Neural cell (in vitro differentiated cells): ENCODE results near the gene BICD1. TPM values are rescaled to one million over a fixed set of nuclear protein-coding genes. Genes with fewer than 3 reads are reported as not detected.

Source experiments
- H2AFZ ChIP-seq: fragments of 200-600, 300-800 bp; sonication (generic), shearing (Covaris generic); 2 replicates; pipeline ENCODE4 v1.6.0; 2014; ENCODE audit warnings: low read depth, mild to moderate bottlenecking, antibody characterized with exemption, low read length, moderate library complexity
- H3F3A ChIP-seq: fragments of 200-600 bp; shearing (Covaris generic); 2 replicates; pipeline ENCODE4 v1.6.1; 2016; ENCODE audit warnings: mild to moderate bottlenecking, moderate library complexity, mixed read lengths, antibody characterized with exemption, low read length; ENCODE audit not compliant: insufficient read depth, poor library complexity, severe bottlenecking
- H3K27ac ChIP-seq: fragments of 200-600, 300-800 bp; sonication (generic), shearing (Covaris generic); 2 replicates; pipeline ENCODE4 v1.5.1; 2014; ENCODE audit warnings: mild to moderate bottlenecking, low read length, moderate library complexity
- H3K27me3 ChIP-seq: fragments of 300-800, 200-600 bp; sonication (generic), shearing (Covaris generic); 2 replicates; pipeline ENCODE4 v1.6.0; 2014; ENCODE audit warnings: mild to moderate bottlenecking, low read depth, low read length, moderate library complexity; ENCODE audit not compliant: insufficient read depth
- H3K36me3 ChIP-seq: fragments of 300-800, 200-600 bp; sonication (generic), shearing (Covaris generic); 2 replicates; pipeline ENCODE4 v1.5.1; 2014; ENCODE audit warnings: mild to moderate bottlenecking, antibody characterized with exemption, low read length, moderate library complexity; ENCODE audit not compliant: insufficient read depth
- H3K4me2 ChIP-seq: fragments of 300-800, 200-600 bp; sonication (generic), shearing (Covaris generic); 2 replicates; pipeline ENCODE4 v1.6.0; 2014; ENCODE audit warnings: mild to moderate bottlenecking, low read length
- H3K4me3 ChIP-seq: fragments of 300-800, 200-600 bp; sonication (generic), shearing (Covaris generic); 2 replicates; pipeline ENCODE4 v1.5.1; 2014; ENCODE audit warnings: mild to moderate bottlenecking, low read length, moderate library complexity
- H3K79me2 ChIP-seq: fragments of 200-600 bp; shearing (Covaris generic); replicated peaks from 2 replicates; pipeline ENCODE4 v1.6.0; 2014; ENCODE audit warnings: mild to moderate bottlenecking, low read length, moderate library complexity; ENCODE audit not compliant: insufficient read depth
- H3K9ac ChIP-seq: fragments of 300-800, 200-600 bp; sonication (generic), shearing (Covaris generic); 2 replicates; pipeline ENCODE4 v1.6.1; 2016; ENCODE audit warnings: mild to moderate bottlenecking, low read length, mixed read lengths
- H3K9me2 ChIP-seq: fragments of 200-600 bp; shearing (Covaris generic); 2 replicates; pipeline ENCODE4 v1.6.1; 2016; ENCODE audit warnings: mild to moderate bottlenecking, low read length, mixed read lengths; ENCODE audit not compliant: insufficient read depth
- H3K9me3 ChIP-seq: fragments of 200-600, 300-800 bp; sonication (generic), shearing (Covaris generic); 2 replicates; pipeline ENCODE4 v1.6.1; 2016; ENCODE audit warnings: mild to moderate bottlenecking, mixed run types, low read length, moderate library complexity, mixed read lengths
- H4K20me1 ChIP-seq: fragments of 200-600 bp; shearing (Covaris generic); 2 replicates; pipeline ENCODE4 v1.6.1; 2016; ENCODE audit warnings: mild to moderate bottlenecking, mixed run types; ENCODE audit not compliant: insufficient read depth
- EP300 ChIP-seq: fragments of 450-650 bp; conservative IDR thresholded peaks from 2 replicates; pipeline ENCODE4 v1.6.1; 2014; ENCODE audit warnings: antibody characterized with exemption, mild to moderate bottlenecking, moderate library complexity; ENCODE audit not compliant: poor library complexity, severe bottlenecking
- EZH2 ChIP-seq: fragments of 200-600, 300-800 bp; shearing (Covaris generic), sonication (generic); IDR thresholded peaks from 2 replicates; pipeline ENCODE4 v1.6.1; 2014; ENCODE audit warnings: antibody characterized with exemption, low read length, borderline replicate concordance, mild to moderate bottlenecking; ENCODE audit not compliant: insufficient read depth, poor library complexity, severe bottlenecking
- MXI1 ChIP-seq: fragments of 450-650 bp; conservative IDR thresholded peaks from 2 replicates; pipeline ENCODE4 v1.6.1; 2014; ENCODE audit warnings: antibody characterized with exemption, mild to moderate bottlenecking; ENCODE audit not compliant: poor library complexity, severe bottlenecking
- POLR2AphosphoS5 ChIP-seq: IDR thresholded peaks from 2 replicates; pipeline ENCODE4 v1.6.1; 2012
- RAD21 ChIP-seq: fragments of 450-650 bp; conservative IDR thresholded peaks from 2 replicates; pipeline ENCODE4 v1.6.1; 2014; ENCODE audit warnings: antibody characterized with exemption, mild to moderate bottlenecking, moderate library complexity
- SMC3 ChIP-seq: fragments of 450-650 bp; conservative IDR thresholded peaks from 2 replicates; pipeline ENCODE4 v1.6.1; 2014; ENCODE audit warnings: antibody characterized with exemption, mild to moderate bottlenecking, moderate library complexity; ENCODE audit not compliant: poor library complexity
- TAF1 ChIP-seq: IDR thresholded peaks from 2 replicates; pipeline ENCODE4 v1.6.1; 2012; ENCODE audit warnings: low read depth
- polyA plus RNA-seq: library from polyadenylated mRNA; depleted of rRNA; stranded (reverse); fragments of >200 nt; gene quantifications from 2 replicates; pipeline ENCODE4 v1.2.3, GENCODE V29; 2014
- TF ChIP-seq, protein P1 (sequence below): fragments of 450-650 bp; IDR thresholded peaks from 2 replicates; pipeline ENCODE4 v1.5.1; 2014; ENCODE audit warnings: antibody characterized with exemption, mild to moderate bottlenecking, moderate library complexity; ENCODE audit not compliant: poor library complexity, severe bottlenecking
- TF ChIP-seq, protein P2 (sequence below): IDR thresholded peaks from 2 replicates; pipeline ENCODE4 v1.6.1; 2012; ENCODE audit warnings: borderline replicate concordance

Gene BICD1
- polyA plus RNA-seq, 1 donor from 2014 or later = 41.1 TPM

DNA sequence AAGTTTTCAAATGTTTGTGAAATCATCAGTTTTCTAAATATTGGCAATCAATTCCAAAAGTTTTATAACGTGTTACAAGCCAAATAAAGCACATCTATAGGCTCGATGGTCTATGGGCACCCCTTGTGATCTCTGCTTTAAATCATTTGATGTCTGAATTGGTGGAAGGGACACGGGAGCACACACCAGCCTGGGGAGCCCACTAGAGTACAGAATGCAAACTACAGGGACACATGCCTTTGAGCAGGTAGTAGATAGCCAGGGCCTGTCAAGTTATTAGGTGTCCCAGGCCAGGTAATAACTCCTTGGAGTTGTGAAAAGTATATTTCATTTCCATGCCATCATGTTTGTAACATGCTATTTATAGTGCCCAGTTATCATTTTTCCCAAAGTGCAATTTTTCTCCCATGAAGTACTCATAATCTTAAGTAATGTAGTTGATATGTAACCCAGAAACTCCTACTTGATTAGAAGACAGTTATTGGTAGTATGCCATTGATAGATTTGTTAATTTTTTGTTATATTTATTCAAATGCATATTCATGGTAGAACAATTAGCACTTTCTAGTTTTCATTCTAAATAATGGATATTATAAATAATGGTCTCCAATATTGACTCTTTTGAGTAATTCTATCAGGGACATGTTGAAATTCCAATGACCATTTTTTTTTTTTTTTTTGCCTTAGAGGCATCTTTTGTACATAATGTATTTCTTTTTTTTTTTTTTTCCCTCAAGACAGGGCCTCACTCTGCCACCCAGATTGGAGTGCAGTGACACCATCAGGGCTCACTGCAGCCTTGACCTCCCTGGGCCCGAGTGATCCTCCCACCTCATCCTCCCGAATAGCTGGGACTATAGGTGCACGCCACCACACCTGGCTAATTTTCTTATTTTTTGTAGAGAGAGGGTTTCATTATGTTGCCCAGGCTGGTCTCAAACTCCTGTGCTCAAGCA lies 195.8 kb downstream of the BICD1 start:
- no peak overlapping the region for H3K4me2 ChIP-seq
- H3K79me2 ChIP-seq = no peaks in the 10 kb centered on the region
- no peaks in the 10 kb centered on the region for H3K27me3 ChIP-seq
- TF ChIP-seq, protein P1, sequence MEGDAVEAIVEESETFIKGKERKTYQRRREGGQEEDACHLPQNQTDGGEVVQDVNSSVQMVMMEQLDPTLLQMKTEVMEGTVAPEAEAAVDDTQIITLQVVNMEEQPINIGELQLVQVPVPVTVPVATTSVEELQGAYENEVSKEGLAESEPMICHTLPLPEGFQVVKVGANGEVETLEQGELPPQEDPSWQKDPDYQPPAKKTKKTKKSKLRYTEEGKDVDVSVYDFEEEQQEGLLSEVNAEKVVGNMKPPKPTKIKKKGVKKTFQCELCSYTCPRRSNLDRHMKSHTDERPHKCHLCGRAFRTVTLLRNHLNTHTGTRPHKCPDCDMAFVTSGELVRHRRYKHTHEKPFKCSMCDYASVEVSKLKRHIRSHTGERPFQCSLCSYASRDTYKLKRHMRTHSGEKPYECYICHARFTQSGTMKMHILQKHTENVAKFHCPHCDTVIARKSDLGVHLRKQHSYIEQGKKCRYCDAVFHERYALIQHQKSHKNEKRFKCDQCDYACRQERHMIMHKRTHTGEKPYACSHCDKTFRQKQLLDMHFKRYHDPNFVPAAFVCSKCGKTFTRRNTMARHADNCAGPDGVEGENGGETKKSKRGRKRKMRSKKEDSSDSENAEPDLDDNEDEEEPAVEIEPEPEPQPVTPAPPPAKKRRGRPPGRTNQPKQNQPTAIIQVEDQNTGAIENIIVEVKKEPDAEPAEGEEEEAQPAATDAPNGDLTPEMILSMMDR = peak; percentile 35
- TF ChIP-seq POLR2AphosphoS5 (no peak), TAF1 (no peak), RAD21 (peak; percentile 49), EZH2 (no peak), SMC3 (peak; percentile 43), MXI1 (no peak), EP300 (no peak)
- TF ChIP-seq, protein P2, sequence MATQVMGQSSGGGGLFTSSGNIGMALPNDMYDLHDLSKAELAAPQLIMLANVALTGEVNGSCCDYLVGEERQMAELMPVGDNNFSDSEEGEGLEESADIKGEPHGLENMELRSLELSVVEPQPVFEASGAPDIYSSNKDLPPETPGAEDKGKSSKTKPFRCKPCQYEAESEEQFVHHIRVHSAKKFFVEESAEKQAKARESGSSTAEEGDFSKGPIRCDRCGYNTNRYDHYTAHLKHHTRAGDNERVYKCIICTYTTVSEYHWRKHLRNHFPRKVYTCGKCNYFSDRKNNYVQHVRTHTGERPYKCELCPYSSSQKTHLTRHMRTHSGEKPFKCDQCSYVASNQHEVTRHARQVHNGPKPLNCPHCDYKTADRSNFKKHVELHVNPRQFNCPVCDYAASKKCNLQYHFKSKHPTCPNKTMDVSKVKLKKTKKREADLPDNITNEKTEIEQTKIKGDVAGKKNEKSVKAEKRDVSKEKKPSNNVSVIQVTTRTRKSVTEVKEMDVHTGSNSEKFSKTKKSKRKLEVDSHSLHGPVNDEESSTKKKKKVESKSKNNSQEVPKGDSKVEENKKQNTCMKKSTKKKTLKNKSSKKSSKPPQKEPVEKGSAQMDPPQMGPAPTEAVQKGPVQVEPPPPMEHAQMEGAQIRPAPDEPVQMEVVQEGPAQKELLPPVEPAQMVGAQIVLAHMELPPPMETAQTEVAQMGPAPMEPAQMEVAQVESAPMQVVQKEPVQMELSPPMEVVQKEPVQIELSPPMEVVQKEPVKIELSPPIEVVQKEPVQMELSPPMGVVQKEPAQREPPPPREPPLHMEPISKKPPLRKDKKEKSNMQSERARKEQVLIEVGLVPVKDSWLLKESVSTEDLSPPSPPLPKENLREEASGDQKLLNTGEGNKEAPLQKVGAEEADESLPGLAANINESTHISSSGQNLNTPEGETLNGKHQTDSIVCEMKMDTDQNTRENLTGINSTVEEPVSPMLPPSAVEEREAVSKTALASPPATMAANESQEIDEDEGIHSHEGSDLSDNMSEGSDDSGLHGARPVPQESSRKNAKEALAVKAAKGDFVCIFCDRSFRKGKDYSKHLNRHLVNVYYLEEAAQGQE = no peak
- no peaks in the 10 kb centered on the region for H3K9me2 ChIP-seq
- no peaks in the 10 kb centered on the region for H3K9me3 ChIP-seq
- no peak overlapping the region for H2AFZ ChIP-seq
- no peaks in the 10 kb centered on the region for H3K36me3 ChIP-seq
- H3K9ac ChIP-seq = no peak overlapping the region
- H4K20me1 ChIP-seq = no peaks in the 10 kb centered on the region
- no peak overlapping the region for H3K4me3 ChIP-seq
- no peaks in the 10 kb centered on the region for H3F3A ChIP-seq
- H3K27ac ChIP-seq = no peak overlapping the region

DNA sequence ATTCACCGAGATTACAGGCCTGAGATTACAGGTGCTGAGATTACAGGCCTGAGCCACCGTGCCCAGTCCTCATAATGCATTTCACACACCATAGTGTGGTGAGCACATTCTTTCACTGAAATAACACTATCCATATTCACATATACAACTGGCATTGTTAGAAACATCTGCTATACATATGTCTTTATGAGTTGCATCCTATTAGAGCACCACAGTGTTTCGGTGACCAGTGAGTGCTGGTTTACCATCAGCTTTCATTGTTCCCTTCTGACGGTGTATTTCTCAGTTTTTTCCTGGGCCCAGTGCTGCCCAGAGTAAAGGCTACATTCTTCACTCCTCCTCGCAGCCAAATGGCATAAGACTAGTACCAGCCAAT lies 196.5 kb downstream of the BICD1 start:
- Histone ChIP-seq H3K27me3 (no peaks in the 10 kb centered on the region), H2AFZ (no peak overlapping the region), H3K79me2 (no peaks in the 10 kb centered on the region), H3K4me2 (no peak overlapping the region), H3K4me3 (no peak overlapping the region), H3K27ac (no peak overlapping the region), H3K9ac (no peak overlapping the region), H3K9me2 (no peaks in the 10 kb centered on the region), H4K20me1 (no peaks in the 10 kb centered on the region), H3F3A (no peaks in the 10 kb centered on the region), H3K36me3 (no peaks in the 10 kb centered on the region), H3K9me3 (no peaks in the 10 kb centered on the region)
- TF ChIP-seq, protein P2 = no peak
- TF ChIP-seq SMC3 = no peak
- TF ChIP-seq, protein P1 = no peak
